Measurements from ENCODE around the gene KRTAP9-3. TPM values are rescaled to one million over a fixed set of nuclear protein-coding genes. Genes with fewer than 3 reads are reported as not detected.
"Not testable (repeated sequence)": the region's sequence is repeated elsewhere in the genome, so short reads cannot be mapped to it uniquely, and the experiment has no call there.

The KRTAP9-3 gene
- not detected in 2 replicates for total RNA-seq (ENCODE audit: low replicate concordance)

- not testable (repeated sequence) for H3K27me3 Mint-ChIP-seq (ENCODE audit: insufficient read depth, low read depth); H3K27ac ChIP-seq; H3K4me3 ChIP-seq; H3K4me3 Mint-ChIP-seq; H4K20me1 ChIP-seq (ENCODE audit: low read depth); H3K4me2 ChIP-seq; H3K36me3 ChIP-seq; H3K9me3 ChIP-seq (ENCODE audit: low read depth); H3K4me1 ChIP-seq; H3F3A ChIP-seq (ENCODE audit: low read depth); H3K4me1 Mint-ChIP-seq; DNase-seq (ENCODE audit: low spot score); H3K9me3 Mint-ChIP-seq; H3K27me3 ChIP-seq; H3K9ac ChIP-seq; H3K36me3 Mint-ChIP-seq; H2AFZ ChIP-seq (replicated peaks); H3K27ac Mint-ChIP-seq; H3K79me2 ChIP-seq (ENCODE audit: low read depth)
Measured at GRCh38 chr17:41232399-41233105, at the start of gene KRTAP9-3. Gene KRTAP9-3, plus strand, starts transcription at chr17:41232449. Its CDS starts 53 bp downstream, at chr17:41232502.

GRCh38 chr17:41184480-41184961 is 47.7 kb upstream of the KRTAP9-3 start, which contains the start of gene KRTAP4-1:
Gene KRTAP4-1, minus strand, starts transcription at chr17:41184911. Its CDS starts 57 bp downstream, at chr17:41184854.
- Histone ChIP-seq H3K4me2 (no peak within 1 kb of the TSS), H3K79me2 (ENCODE audit: low read depth) (no peaks in the 10 kb centered on the region), H4K20me1 (ENCODE audit: low read depth) (no peaks in the 10 kb centered on the region), H3K27me3 (no peaks in the 10 kb centered on the region), H3K9ac (no peak within 1 kb of the TSS), H3F3A (ENCODE audit: low read depth) (no peaks in the 10 kb centered on the region), H3K4me3 (no peak within 1 kb of the TSS), H3K36me3 (no peaks in the 10 kb centered on the region), H3K4me1 (no peaks in the 10 kb centered on the region), H2AFZ (replicated peaks) (no peak within 1 kb of the TSS), H3K9me3 (ENCODE audit: low read depth) (no peaks in the 10 kb centered on the region), H3K27ac (no peak within 1 kb of the TSS)
- Mint-ChIP-seq H3K4me1 (peaks cover 2% of the 10 kb centered on the region), H3K36me3 (no peaks in the 10 kb centered on the region), H3K9me3 (no peaks in the 10 kb centered on the region), H3K27me3 (ENCODE audit: insufficient read depth, low read depth) (no peaks in the 10 kb centered on the region), H3K27ac (no peak within 1 kb of the TSS), H3K4me3 (no peak within 1 kb of the TSS)
- no peak for TF ChIP-seq CTCF (IDR thresholded peaks at IDR 0.05)
- no peak for TF ChIP-seq EZH2 (IDR thresholded peaks at IDR 0.05)
- TF ChIP-seq EZH2phosphoT487 (IDR thresholded peaks at IDR 0.05) = no peak
- DNase-seq (ENCODE audit: low spot score) = no peak

GRCh38 chr17:41185001-41185400 is 47.2 kb upstream of the KRTAP9-3 start:
- no peak for DNase-seq (ENCODE audit: low spot score)
- H3K4me1 Mint-ChIP-seq = peaks cover 2% of the 10 kb centered on the region
- H3K27ac ChIP-seq = no peak overlapping the region
- H3K27me3 ChIP-seq = no peaks in the 10 kb centered on the region
- H3K36me3 ChIP-seq = no peaks in the 10 kb centered on the region
- no peaks in the 10 kb centered on the region for H3K9me3 Mint-ChIP-seq
- H3K4me2 ChIP-seq = no peak overlapping the region
- no peaks in the 10 kb centered on the region for H3F3A ChIP-seq (ENCODE audit: low read depth)
- H3K4me3 ChIP-seq = no peak overlapping the region
- H3K9ac ChIP-seq = no peak overlapping the region
- H2AFZ ChIP-seq (replicated peaks) = no peak overlapping the region
- H3K27me3 Mint-ChIP-seq (ENCODE audit: insufficient read depth, low read depth) = no peaks in the 10 kb centered on the region
- H3K4me3 Mint-ChIP-seq = no peak overlapping the region
- H3K27ac Mint-ChIP-seq = no peak overlapping the region
- H3K79me2 ChIP-seq (ENCODE audit: low read depth) = no peaks in the 10 kb centered on the region
- TF ChIP-seq EZH2 (IDR thresholded peaks at IDR 0.05) = no peak
- no peak for TF ChIP-seq EZH2phosphoT487 (IDR thresholded peaks at IDR 0.05)
- no peak for TF ChIP-seq CTCF (IDR thresholded peaks at IDR 0.05)
- no peaks in the 10 kb centered on the region for H3K4me1 ChIP-seq
- H3K9me3 ChIP-seq (ENCODE audit: low read depth) = no peaks in the 10 kb centered on the region
- H3K36me3 Mint-ChIP-seq = no peaks in the 10 kb centered on the region
- H4K20me1 ChIP-seq (ENCODE audit: low read depth) = no peaks in the 10 kb centered on the region

GRCh38 chr17:41186872-41187271 is 45.4 kb upstream of the KRTAP9-3 start:
- Histone ChIP-seq H3K4me2 (no peak overlapping the region), H3K79me2 (ENCODE audit: low read depth) (no peaks in the 10 kb centered on the region), H3K27ac (no peak overlapping the region), H3K9ac (no peak overlapping the region), H3K27me3 (no peaks in the 10 kb centered on the region), H3K4me1 (no peaks in the 10 kb centered on the region), H3K36me3 (no peaks in the 10 kb centered on the region), H3K4me3 (no peak overlapping the region), H4K20me1 (ENCODE audit: low read depth) (no peaks in the 10 kb centered on the region), H3K9me3 (ENCODE audit: low read depth) (no peaks in the 10 kb centered on the region), H2AFZ (replicated peaks) (no peak overlapping the region), H3F3A (ENCODE audit: low read depth) (no peaks in the 10 kb centered on the region)
- H3K27ac Mint-ChIP-seq = no peak overlapping the region
- H3K27me3 Mint-ChIP-seq (ENCODE audit: insufficient read depth, low read depth) = no peaks in the 10 kb centered on the region
- no peak overlapping the region for H3K4me3 Mint-ChIP-seq
- peaks cover 2% of the 10 kb centered on the region for H3K4me1 Mint-ChIP-seq
- TF ChIP-seq EZH2 (IDR thresholded peaks at IDR 0.05) (no peak), EZH2phosphoT487 (IDR thresholded peaks at IDR 0.05) (no peak), CTCF (IDR thresholded peaks at IDR 0.05) (no peak)
- H3K9me3 Mint-ChIP-seq = no peaks in the 10 kb centered on the region
- DNase-seq (ENCODE audit: low spot score) = no peak
- no peaks in the 10 kb centered on the region for H3K36me3 Mint-ChIP-seq

GRCh38 chr17:41189837-41190318 is 42.4 kb upstream of the KRTAP9-3 start, which contains the start of gene KRTAP9-1:
Gene KRTAP9-1, plus strand, starts transcription at chr17:41189887. Its CDS starts 0 bp downstream, at chr17:41189887.
- not testable (repeated sequence) for H3K36me3 Mint-ChIP-seq; H3K4me3 Mint-ChIP-seq; H3K4me1 Mint-ChIP-seq; H3K9ac ChIP-seq; H3K4me2 ChIP-seq; H3K36me3 ChIP-seq; H3K27ac Mint-ChIP-seq; H3K9me3 Mint-ChIP-seq; H3K4me1 ChIP-seq; H3K27me3 Mint-ChIP-seq (ENCODE audit: insufficient read depth, low read depth); H3K27ac ChIP-seq; H3F3A ChIP-seq (ENCODE audit: low read depth); DNase-seq (ENCODE audit: low spot score); H3K79me2 ChIP-seq (ENCODE audit: low read depth); H4K20me1 ChIP-seq (ENCODE audit: low read depth); H2AFZ ChIP-seq (replicated peaks); H3K27me3 ChIP-seq; H3K4me3 ChIP-seq; H3K9me3 ChIP-seq (ENCODE audit: low read depth)

Measured in neural progenitor cell (in vitro differentiated cells).